HL-60 (cell line): ENCODE data around the gene NEK5.
"Not testable (repeated sequence)": the region's sequence is repeated elsewhere in the genome, so short reads cannot be mapped to it uniquely, and the experiment has no call there.

ENCODE experiments used
- CTCF ChIP-seq: IDR thresholded peaks from one replicate; pipeline ENCODE4 v1.5.1; 2011; ENCODE audit warnings: low read length, control low read depth, inconsistent platforms; ENCODE audit not compliant: insufficient read depth
- GABPA ChIP-seq: IDR thresholded peaks from 2 replicates; pipeline ENCODE4 v1.6.1; 2012; ENCODE audit warnings: low read depth
- POLR2AphosphoS5 ChIP-seq: IDR thresholded peaks from 2 replicates; pipeline ENCODE4 v1.6.1; 2012; ENCODE audit warnings: low read depth
- SPI1 ChIP-seq: IDR thresholded peaks from 2 replicates; pipeline ENCODE4 v1.6.1; 2012; ENCODE audit warnings: low read depth, mild to moderate bottlenecking, borderline replicate concordance

GRCh38 chr13:52079891-52080290 lies 49.0 kb downstream of the NEK5 start:
- TF ChIP-seq CTCF, POLR2AphosphoS5, GABPA, SPI1: not testable (repeated sequence)
